Endodermal cell (in vitro differentiated cells): ENCODE measurements around the gene ACKR2. TPM values are rescaled to one million over a fixed set of nuclear protein-coding genes. Genes with fewer than 3 reads are reported as not detected.
"Not testable (repeated sequence)": the region's sequence is repeated elsewhere in the genome, so short reads cannot be mapped to it uniquely, and the experiment has no call there.

Source experiments
- DNase-seq: peaks from one replicate; pipeline ENCODE4 v3.0.0-alpha.2; 2017
- H3K27ac ChIP-seq: 2 replicates; pipeline ENCODE4 v1.5.1; 2013; ENCODE audit warnings: mild to moderate bottlenecking, low read depth, low read length, moderate library complexity
- H3K27me3 ChIP-seq: 2 replicates; pipeline ENCODE4 v1.6.1; 2013; ENCODE audit warnings: mild to moderate bottlenecking, low read length, moderate library complexity; ENCODE audit not compliant: insufficient read depth, control insufficient read depth, poor library complexity, severe bottlenecking
- H3K36me3 ChIP-seq: 2 replicates; pipeline ENCODE4 v1.7.0; 2013; ENCODE audit warnings: mild to moderate bottlenecking, low read length, moderate library complexity; ENCODE audit not compliant: control insufficient read depth, insufficient read depth
- H3K4me1 ChIP-seq: one replicate; pipeline ENCODE4 v1.7.0; 2013; ENCODE audit warnings: low read length; ENCODE audit not compliant: control insufficient read depth, insufficient read depth
- H3K4me3 ChIP-seq: 2 replicates; pipeline ENCODE4 v1.5.1; 2013; ENCODE audit warnings: mild to moderate bottlenecking, low read length, moderate library complexity
- H3K9ac ChIP-seq: 2 replicates; pipeline ENCODE4 v1.6.1; 2013; ENCODE audit warnings: mild to moderate bottlenecking, low read length, moderate library complexity; ENCODE audit not compliant: poor library complexity, severe bottlenecking; ENCODE audit errors: extremely low read depth
- H3K9me3 ChIP-seq: 2 replicates; pipeline ENCODE4 v1.6.1; 2013; ENCODE audit warnings: mild to moderate bottlenecking, low read length, moderate library complexity; ENCODE audit not compliant: control insufficient read depth
- H3K27ac Mint-ChIP-seq: 2 replicates; pipeline ENCODE4 v1.8.0; 2020; ENCODE audit warnings: mixed read lengths
- H3K27me3 Mint-ChIP-seq: 2 replicates; pipeline ENCODE4 v1.8.0; 2021; ENCODE audit warnings: mild to moderate bottlenecking, mixed read lengths; ENCODE audit not compliant: insufficient read depth
- H3K36me3 Mint-ChIP-seq: 2 replicates; pipeline ENCODE4 v1.8.0; 2020; ENCODE audit warnings: low read depth, mixed read lengths
- H3K4me1 Mint-ChIP-seq: 2 replicates; pipeline ENCODE4 v1.8.0; 2020; ENCODE audit warnings: mixed read lengths
- H3K4me3 Mint-ChIP-seq: 2 replicates; pipeline ENCODE4 v1.8.0; 2020; ENCODE audit warnings: mild to moderate bottlenecking, moderate library complexity, mixed read lengths
- H3K9me3 Mint-ChIP-seq: 2 replicates; pipeline ENCODE4 v1.8.0; 2020; ENCODE audit warnings: mild to moderate bottlenecking, mixed read lengths
- WGBS, 2 experiments: methylation state at CpG; one replicate each; pipeline versions ENCODE4 v1.1.5 to v1.1.7; 2013; ENCODE audit warnings: missing lambda C conversion rate in 2 of 2, mixed read lengths in 1 of 2; ENCODE audit not compliant: insufficient coverage in 1 of 2, insufficient read length in 1 of 2; 5-methylcytosine and 5-hydroxymethylcytosine counted together
- total RNA-seq, 2 donors: library from RNA; stranded (reverse); fragmentation: NEBNext Ultra II Directional in 1 of 2; extraction: Animal tissue kit (Norgen Biotek cat#: 25700) in 1 of 2; gene quantifications; 2 replicates in 1 of 2; 3 replicates in 1 of 2; pipeline ENCODE4 v1.2.1, GENCODE V29; 2021
- TF ChIP-seq, protein P1 (sequence below): fragments of 200-600 bp; sonication (generic); conservative IDR thresholded peaks from 2 replicates; pipeline ENCODE4 v1.5.0; 2021; ENCODE audit warnings: antibody characterized with exemption, mild to moderate bottlenecking

ACKR2 gene
- total RNA-seq, 2 donors from 2014 or later = 1.1 TPM

DNA sequence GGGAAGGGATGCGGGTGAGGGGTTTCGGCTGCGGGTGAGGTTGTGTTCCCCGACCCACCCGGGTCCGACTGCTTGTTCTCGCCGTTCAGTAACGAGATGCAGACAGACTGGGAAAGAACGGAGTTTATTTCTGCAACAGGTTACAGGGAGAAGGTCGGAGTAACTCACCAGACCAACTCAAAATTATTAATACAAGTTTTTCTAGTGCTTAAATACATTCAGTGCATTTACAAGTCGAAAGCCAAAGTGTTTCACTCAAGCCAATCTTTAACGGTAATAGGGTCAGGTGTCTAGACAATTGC is 4.5 kb upstream of the ACKR2 start:
- H3K4me3 ChIP-seq = peak overlapping the region; percentile 100
- H3K4me1 ChIP-seq = peaks cover 8% of the 10 kb centered on the region
- TF ChIP-seq, protein P1, sequence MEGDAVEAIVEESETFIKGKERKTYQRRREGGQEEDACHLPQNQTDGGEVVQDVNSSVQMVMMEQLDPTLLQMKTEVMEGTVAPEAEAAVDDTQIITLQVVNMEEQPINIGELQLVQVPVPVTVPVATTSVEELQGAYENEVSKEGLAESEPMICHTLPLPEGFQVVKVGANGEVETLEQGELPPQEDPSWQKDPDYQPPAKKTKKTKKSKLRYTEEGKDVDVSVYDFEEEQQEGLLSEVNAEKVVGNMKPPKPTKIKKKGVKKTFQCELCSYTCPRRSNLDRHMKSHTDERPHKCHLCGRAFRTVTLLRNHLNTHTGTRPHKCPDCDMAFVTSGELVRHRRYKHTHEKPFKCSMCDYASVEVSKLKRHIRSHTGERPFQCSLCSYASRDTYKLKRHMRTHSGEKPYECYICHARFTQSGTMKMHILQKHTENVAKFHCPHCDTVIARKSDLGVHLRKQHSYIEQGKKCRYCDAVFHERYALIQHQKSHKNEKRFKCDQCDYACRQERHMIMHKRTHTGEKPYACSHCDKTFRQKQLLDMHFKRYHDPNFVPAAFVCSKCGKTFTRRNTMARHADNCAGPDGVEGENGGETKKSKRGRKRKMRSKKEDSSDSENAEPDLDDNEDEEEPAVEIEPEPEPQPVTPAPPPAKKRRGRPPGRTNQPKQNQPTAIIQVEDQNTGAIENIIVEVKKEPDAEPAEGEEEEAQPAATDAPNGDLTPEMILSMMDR = no peak
- Mint-ChIP-seq H3K27ac (peak overlapping the region; percentile 98), H3K4me3 (peak overlapping the region; percentile 100), H3K27me3 (no peaks in the 10 kb centered on the region), H3K9me3 (peaks cover 14% of the 10 kb centered on the region), H3K36me3 (peaks cover 20% of the 10 kb centered on the region), H3K4me1 (peaks cover 29% of the 10 kb centered on the region)
- no peaks in the 10 kb centered on the region for H3K27me3 ChIP-seq
- no peak overlapping the region for H3K27ac ChIP-seq
- DNase-seq = no peak
- WGBS, 2 experiments = 3% methylated on average over 7 to 13 of the region's 13 CpGs
- H3K9ac ChIP-seq = peak overlapping the region; percentile 98
- H3K36me3 ChIP-seq = peaks cover 32% of the 10 kb centered on the region
- peaks cover 21% of the 10 kb centered on the region for H3K9me3 ChIP-seq

DNA sequence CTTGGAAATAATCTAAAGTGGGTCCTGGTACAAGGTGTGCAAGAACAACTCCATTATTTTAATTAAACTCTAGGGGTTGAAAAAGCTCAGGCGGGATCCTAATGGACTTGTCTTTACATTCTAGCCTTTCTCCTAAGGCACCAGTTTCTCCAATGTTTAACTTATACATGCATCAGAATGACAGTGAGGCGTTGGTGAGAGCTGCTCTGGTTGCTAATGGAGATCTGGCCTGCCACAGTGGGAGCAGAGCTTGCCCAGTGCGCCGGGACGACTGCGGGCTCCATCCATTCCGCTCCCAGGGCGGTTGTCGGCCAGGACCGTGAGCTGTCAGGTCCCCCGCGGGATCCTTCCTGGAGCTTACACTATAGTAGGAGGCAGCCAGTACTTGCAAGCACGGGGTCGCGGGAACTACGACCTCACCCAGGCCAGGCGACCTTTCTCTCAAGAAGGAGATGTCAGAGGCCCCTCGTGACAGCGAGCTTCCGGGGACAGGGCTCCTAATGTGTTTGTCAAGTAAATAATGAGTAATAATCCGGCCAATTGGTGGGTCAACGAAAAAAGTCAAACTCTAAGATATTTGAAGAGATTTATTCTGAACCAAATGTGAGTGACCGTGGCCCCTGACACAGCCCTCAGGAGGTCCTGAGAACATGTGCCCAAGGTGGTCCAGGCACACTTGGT is 4.0 kb upstream of the ACKR2 start:
- TF ChIP-seq, protein P1 = no peak
- H3K4me3 ChIP-seq = peak overlapping the region; percentile 100
- H3K9me3 Mint-ChIP-seq = peaks cover 14% of the 10 kb centered on the region
- WGBS, 2 experiments = 14 to 18% methylated on average over 16 to 23 of the region's 23 CpGs
- H3K36me3 ChIP-seq = peaks cover 28% of the 10 kb centered on the region
- H3K27ac Mint-ChIP-seq = peak overlapping the region; percentile 98
- no peaks in the 10 kb centered on the region for H3K27me3 ChIP-seq
- H3K27me3 Mint-ChIP-seq = no peaks in the 10 kb centered on the region
- H3K9me3 ChIP-seq = peaks cover 20% of the 10 kb centered on the region
- H3K4me3 Mint-ChIP-seq = peak overlapping the region; percentile 100
- H3K36me3 Mint-ChIP-seq = peaks cover 17% of the 10 kb centered on the region
- peaks cover 8% of the 10 kb centered on the region for H3K4me1 ChIP-seq
- DNase-seq = peak; percentile 89
- H3K27ac ChIP-seq = peak overlapping the region; percentile 40
- H3K9ac ChIP-seq = peak overlapping the region; percentile 98
- H3K4me1 Mint-ChIP-seq = peaks cover 28% of the 10 kb centered on the region

DNA sequence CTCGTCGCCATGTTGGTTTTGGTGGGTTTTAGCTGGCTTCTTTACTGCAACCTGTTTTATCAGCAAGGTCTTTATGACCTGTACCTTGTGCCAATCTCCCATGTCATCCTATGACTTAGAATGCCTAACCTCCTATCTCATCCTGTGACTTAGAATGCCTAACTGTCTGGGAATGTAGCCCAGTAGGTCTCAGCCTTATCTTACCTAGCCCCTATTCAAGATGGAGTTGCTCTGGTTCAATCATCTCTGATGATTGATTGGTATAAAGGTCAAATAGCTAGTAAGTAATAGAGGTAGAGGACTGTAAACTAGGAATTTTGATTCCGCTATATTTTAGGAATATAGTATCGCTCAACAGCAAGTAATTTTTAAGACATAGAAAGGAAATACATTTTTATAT is 1.3 kb upstream of the ACKR2 start:
- Histone ChIP-seq H3K4me1 (peaks cover 3% of the 10 kb centered on the region), H3K9ac (no peak overlapping the region), H3K27me3 (no peaks in the 10 kb centered on the region), H3K27ac (no peak overlapping the region), H3K4me3 (peak overlapping the region; percentile 53), H3K36me3 (peaks cover 2% of the 10 kb centered on the region), H3K9me3 (peaks cover 20% of the 10 kb centered on the region)
- 98 to 100% methylated on average over 2 to 3 of the region's 4 CpGs for WGBS, 2 experiments
- no peaks in the 10 kb centered on the region for H3K27me3 Mint-ChIP-seq
- H3K4me1 Mint-ChIP-seq = peaks cover 22% of the 10 kb centered on the region
- peaks cover 8% of the 10 kb centered on the region for H3K36me3 Mint-ChIP-seq
- TF ChIP-seq, protein P1 = no peak
- H3K4me3 Mint-ChIP-seq = no peak overlapping the region
- no peak for DNase-seq
- H3K9me3 Mint-ChIP-seq = peaks cover 14% of the 10 kb centered on the region
- no peak overlapping the region for H3K27ac Mint-ChIP-seq

DNA sequence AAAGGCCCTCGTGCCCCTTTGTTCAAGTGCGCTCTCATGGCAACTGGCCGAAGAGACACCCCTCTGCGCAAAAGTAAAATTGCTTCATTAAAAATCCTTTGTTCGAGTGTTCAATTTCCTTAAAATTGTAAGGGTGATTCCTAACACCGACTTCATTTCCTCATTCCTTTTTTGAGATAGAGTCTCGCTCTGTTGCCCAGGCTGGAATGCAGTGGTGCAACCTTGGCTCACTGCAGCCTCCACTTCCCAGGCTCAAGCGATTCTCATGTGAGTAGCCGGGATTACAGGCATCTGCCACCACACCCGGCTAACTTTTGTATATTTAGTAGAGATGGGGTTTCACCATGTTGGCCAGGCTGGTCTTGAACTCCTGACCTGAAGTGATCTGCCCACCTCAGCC is 1.5 kb downstream of the ACKR2 start:
- H3K27me3 Mint-ChIP-seq, H3K4me3 ChIP-seq, H3K27ac ChIP-seq, DNase-seq, H3K36me3 Mint-ChIP-seq, H3K4me3 Mint-ChIP-seq, H3K36me3 ChIP-seq, H3K4me1 ChIP-seq, H3K9ac ChIP-seq, H3K27me3 ChIP-seq: not testable (repeated sequence)
- peaks cover 14% of the 10 kb centered on the region for H3K9me3 Mint-ChIP-seq
- peaks cover 24% of the 10 kb centered on the region for H3K4me1 Mint-ChIP-seq
- 85 to 91% methylated on average over 7 to 10 of the region's 10 CpGs for WGBS, 2 experiments
- H3K27ac Mint-ChIP-seq = peak overlapping the region; percentile 96
- peaks cover 20% of the 10 kb centered on the region for H3K9me3 ChIP-seq

DNA sequence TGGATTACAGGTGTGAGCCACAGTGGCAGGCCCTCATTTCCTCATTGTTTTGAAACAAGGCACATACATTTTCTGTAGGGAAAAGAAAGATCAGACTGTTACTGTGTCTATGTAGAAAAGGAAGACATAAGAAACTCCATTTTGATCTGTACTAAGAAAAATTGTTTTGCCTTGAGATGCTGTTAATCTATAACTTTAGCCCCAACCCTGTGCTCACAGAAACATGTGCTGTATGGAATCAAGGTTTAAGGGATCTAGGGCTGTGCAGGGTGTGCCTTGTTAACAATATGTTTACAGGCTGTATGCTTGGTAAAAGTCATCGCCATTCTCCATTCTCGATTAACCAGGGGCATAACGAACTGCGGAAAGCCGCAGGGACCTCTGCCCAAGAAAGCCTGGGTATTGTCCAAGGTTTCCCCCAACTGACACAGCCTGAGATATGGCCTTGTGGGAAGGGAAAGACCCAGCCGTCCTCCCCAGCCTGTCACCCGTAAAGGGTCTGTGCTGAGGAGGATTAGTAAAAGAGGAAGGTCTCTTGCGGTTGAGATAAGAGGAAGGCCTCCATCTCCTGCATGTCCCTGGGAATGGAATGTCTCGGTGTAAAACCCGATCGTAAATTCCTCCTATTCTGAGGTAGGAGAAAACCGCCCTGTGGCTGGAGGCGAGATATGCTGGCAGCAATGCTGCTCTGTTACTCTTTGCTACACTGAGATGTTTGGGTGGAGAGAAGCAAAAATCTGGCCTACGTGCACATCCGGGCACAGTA is 2.1 kb downstream of the ACKR2 start:
- H3K27ac ChIP-seq, H3K36me3 Mint-ChIP-seq, H3K36me3 ChIP-seq, H3K27me3 ChIP-seq, H3K9ac ChIP-seq, H3K4me3 Mint-ChIP-seq, H3K4me1 ChIP-seq, H3K27me3 Mint-ChIP-seq, H3K4me3 ChIP-seq: not testable (repeated sequence)
- H3K9me3 Mint-ChIP-seq = peaks cover 12% of the 10 kb centered on the region
- H3K4me1 Mint-ChIP-seq = peaks cover 20% of the 10 kb centered on the region
- peak; percentile 78 for DNase-seq
- H3K27ac Mint-ChIP-seq = peak overlapping the region; percentile 96
- peaks cover 20% of the 10 kb centered on the region for H3K9me3 ChIP-seq
- WGBS, 2 experiments = 78 to 85% methylated on average over 10 to 15 of the region's 15 CpGs
